HepG2 (cell line): ENCODE results near the gene KIF1B. TPM values are rescaled to one million over a fixed set of nuclear protein-coding genes. Genes with fewer than 3 reads are reported as not detected.
A peak's percentile ranks its signal among the peaks of the same experiment; 100 is the strongest.

Source experiments
- GLI4 ChIP-seq: sonication (generic); formaldehyde crosslinking; IDR thresholded peaks from 2 replicates; pipeline ENCODE4 v1.5.1; 2020; ENCODE audit warnings: missing genetic modification reagents, mild to moderate bottlenecking, moderate library complexity, borderline replicate concordance
- KLF12 ChIP-seq: sonication (generic); formaldehyde crosslinking; IDR thresholded peaks from 2 replicates; pipeline ENCODE4 v1.4.0; 2020; ENCODE audit warnings: missing genetic modification reagents, borderline replicate concordance
- NFKBIZ ChIP-seq: IDR thresholded peaks from 2 replicates; pipeline ENCODE4 v1.6.1; 2018; ENCODE audit warnings: missing genetic modification reagents, missing compliant biosample characterization
- ONECUT2 ChIP-seq: sonication (generic); formaldehyde crosslinking; IDR thresholded peaks from 2 replicates; pipeline ENCODE4 v1.4.0; 2020; ENCODE audit warnings: missing genetic modification reagents
- RBM22 ChIP-seq: fragments of 200-400 bp; formaldehyde crosslinking; optimal IDR thresholded peaks from 2 replicates; pipeline ENCODE3; 2017; ENCODE audit warnings: mild to moderate bottlenecking, low read length, moderate library complexity
- TBX2 ChIP-seq: sonication (generic); formaldehyde crosslinking; IDR thresholded peaks from 2 replicates; pipeline ENCODE4 v1.5.0; 2020; ENCODE audit warnings: missing genetic modification reagents, mild to moderate bottlenecking, borderline replicate concordance
- YEATS4 ChIP-seq: sonication (generic); formaldehyde crosslinking; IDR thresholded peaks from 2 replicates; pipeline ENCODE4 v1.4.0; 2020; ENCODE audit warnings: missing genetic modification reagents, borderline replicate concordance
- ZNF737 ChIP-seq: sonication (generic); formaldehyde crosslinking; IDR thresholded peaks from 2 replicates; pipeline ENCODE4 v1.5.0; 2020; ENCODE audit warnings: missing genetic modification reagents, mild to moderate bottlenecking, borderline replicate concordance
- ZSCAN22 ChIP-seq: sonication (generic); formaldehyde crosslinking; IDR thresholded peaks from 2 replicates; pipeline ENCODE4 v1.4.0; 2020; ENCODE audit warnings: mild to moderate bottlenecking, missing genetic modification reagents
- microRNA counts: library from miRNA; unstranded; fragments of <30 nt; microRNA quantifications from one replicate; lab custom pipeline; 2015
- microRNA-seq: library from miRNA; unstranded; fragments of <30 nt; microRNA quantifications from one replicate; pipeline ENCODE4, GENCODE V29; 2020
- polyA plus RNA-seq, 8 experiments: library from polyadenylated mRNA; depleted of rRNA in 3 of 8; stranded (reverse) in 7 of 8; unstranded in 1 of 8; fragments of >200 nt; fragmentation: Illumina TruSeq in 4 of 8; extraction: Trizol in 4 of 8; gene quantifications; 2 replicates each; pipeline versions ENCODE4 v1.2.1 to v1.2.3, GENCODE V29; 2011 to 2016; ENCODE audit warnings: low read depth in 4 of 8, missing spikeins in 1 of 8, mixed read lengths in 1 of 8; ENCODE audit not compliant: insufficient read depth in 1 of 8
- small RNA-seq, 3 experiments: library from RNA; depleted of rRNA; stranded (forward); fragments of <200 nt; gene quantifications; one replicate each; pipeline ENCODE3, GENCODE V24; 2012; ENCODE audit warnings: low read depth in 2 of 3, low replicate concordance in 1 of 3; ENCODE audit not compliant: insufficient read length in 3 of 3, insufficient read depth in 2 of 3
- total RNA-seq, 5 experiments: library from RNA; depleted of rRNA; stranded (reverse); fragments of >200 nt; fragmentation: Illumina TruSeq; extraction: Trizol; gene quantifications; 2 replicates each; pipeline ENCODE4 v1.2.3, GENCODE V29; 2016; ENCODE audit warnings: low read depth in 1 of 5
- TF ChIP-seq, protein P1 (sequence below): sonication (generic); formaldehyde crosslinking; IDR thresholded peaks from 2 replicates; pipeline ENCODE4 v1.4.0; 2020; ENCODE audit warnings: mild to moderate bottlenecking, missing genetic modification reagents, borderline replicate concordance

The KIF1B gene
- total and polyA plus RNA-seq, 2 of the 13 experiments (the other 11 are each of a cell fraction or from before 2014, with no cell fraction given): 26.7 to 32.5 TPM

DNA sequence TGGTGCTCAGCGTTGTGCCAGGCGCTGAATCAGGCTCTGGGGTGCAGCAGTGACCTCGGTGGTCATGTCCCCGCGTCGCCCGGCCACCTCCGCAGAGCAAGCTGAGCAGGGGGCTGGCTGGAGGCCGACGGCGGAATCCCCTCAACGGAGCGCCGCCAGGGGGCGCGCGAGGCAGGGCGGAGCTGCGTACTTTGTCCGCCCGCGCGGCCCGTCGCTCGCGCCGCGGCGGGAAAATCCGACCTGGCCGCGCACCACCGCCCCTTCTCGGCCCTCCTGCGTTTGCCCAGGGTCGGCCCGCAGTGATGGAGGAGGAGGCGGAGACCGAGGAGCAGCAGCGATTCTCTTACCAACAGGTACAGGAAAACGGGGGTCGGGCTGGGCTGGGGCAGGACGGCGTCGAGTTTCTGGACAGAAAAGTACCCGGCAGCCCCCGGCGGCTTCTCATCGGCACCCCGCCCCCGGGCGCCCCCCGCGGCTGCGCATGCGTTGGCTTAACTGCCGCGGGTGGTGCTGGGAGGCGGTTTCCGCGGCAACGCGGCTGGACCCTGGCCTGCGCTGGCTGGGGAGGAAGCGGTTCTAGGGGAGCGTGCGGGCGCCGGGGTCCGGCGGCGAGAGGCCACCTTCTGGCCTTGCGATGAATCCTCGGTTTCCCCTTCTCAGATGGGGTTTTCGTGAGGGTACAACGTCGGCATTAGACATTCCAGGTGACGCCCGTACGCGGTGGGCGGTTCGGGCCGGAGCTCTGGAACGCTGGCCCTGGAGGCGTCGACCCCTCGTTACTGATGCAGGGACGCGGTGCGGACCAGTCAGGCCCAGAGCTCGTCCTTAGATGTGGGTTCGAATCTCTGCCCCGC, 220.1 kb downstream of the KIF1B start, which contains the start of gene CENPS (continued):
- TF ChIP-seq GLI4 (CRISPR knock-in tag) (peak; percentile 93; the same call in 1 of the 2 replicates), NFKBIZ (CRISPR knock-in tag) (peak; percentile 9; the same call in 1 of the 2 replicates), YEATS4 (peak; percentile 90), TBX2 (CRISPR knock-in tag) (peak; percentile 92), KLF12 (CRISPR knock-in tag) (peak; percentile 77; the same call in 1 of the 2 replicates), ZSCAN22 (CRISPR knock-in tag) (no peak; the same call in 1 of the 2 replicates), ZNF737 (CRISPR knock-in tag) (no peak), RBM22 (no peak), ONECUT2 (CRISPR knock-in tag) (no peak; the same call in 1 of the 2 replicates)
- TF ChIP-seq, protein P1, sequence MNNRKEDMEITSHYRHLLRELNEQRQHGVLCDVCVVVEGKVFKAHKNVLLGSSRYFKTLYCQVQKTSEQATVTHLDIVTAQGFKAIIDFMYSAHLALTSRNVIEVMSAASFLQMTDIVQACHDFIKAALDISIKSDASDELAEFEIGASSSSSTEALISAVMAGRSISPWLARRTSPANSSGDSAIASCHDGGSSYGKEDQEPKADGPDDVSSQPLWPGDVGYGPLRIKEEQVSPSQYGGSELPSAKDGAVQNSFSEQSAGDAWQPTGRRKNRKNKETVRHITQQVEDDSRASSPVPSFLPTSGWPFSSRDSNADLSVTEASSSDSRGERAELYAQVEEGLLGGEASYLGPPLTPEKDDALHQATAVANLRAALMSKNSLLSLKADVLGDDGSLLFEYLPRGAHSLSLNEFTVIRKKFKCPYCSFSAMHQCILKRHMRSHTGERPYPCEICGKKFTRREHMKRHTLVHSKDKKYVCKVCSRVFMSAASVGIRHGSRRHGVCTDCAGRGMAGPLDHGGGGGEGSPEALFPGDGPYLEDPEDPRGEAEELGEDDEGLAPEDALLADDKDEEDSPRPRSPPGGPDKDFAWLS (CRISPR knock-in tag): peak; percentile 9; the same call in 1 of the 2 replicates

MicroRNAs encoded within 50 kb of the gene (microRNA counts, 767-probe panel; counts per million panel counts)
- not detected for microRNA hsa-miR-1273d (lab: Ali Mortazavi, UCI)

Small RNA genes lying within 50 kb of the gene (microRNA-seq; reads per million reads assigned to microRNA genes)
- not detected for gene MIR1273D

Small RNA genes lying within 50 kb of the gene (small RNA-seq; reads per million reads assigned to genes)
- gene MIR1273D (0 reads per million in 3 experiments), gene RNU6-37P (0 reads per million in 3 experiments), gene RNU6-828P (0 reads per million in 3 experiments)

Other genes starting within 250 kb of the KIF1B start
- 2.0 and 2.3 TPM in 2 replicates for gene RBP7, start 213.3 kb upstream of the KIF1B start, total RNA-seq (2016; rRNA removed; fragmentation: Illumina TruSeq; extraction: Trizol)
- gene RBP7, start 213.3 kb upstream of the KIF1B start, polyA plus RNA-seq (2011; rRNA removed): 1.6 and 2.0 TPM in 2 replicates
- gene UBE4B, start 177.6 kb upstream of the KIF1B start, total RNA-seq (2016; rRNA removed; fragmentation: Illumina TruSeq; extraction: Trizol): 24.8 and 32.0 TPM in 2 replicates
- gene UBE4B, start 177.6 kb upstream of the KIF1B start, polyA plus RNA-seq (2011; rRNA removed): 15.2 and 15.3 TPM in 2 replicates
- 210 and 242 TPM in 2 replicates for gene PGD, start 188.5 kb downstream of the KIF1B start, total RNA-seq (2016; rRNA removed; fragmentation: Illumina TruSeq; extraction: Trizol)
- gene PGD, start 188.5 kb downstream of the KIF1B start, polyA plus RNA-seq (2011; rRNA removed): 64.8 and 67.5 TPM in 2 replicates
- gene CENPS, start 219.9 kb downstream of the KIF1B start, total RNA-seq (2016; rRNA removed; fragmentation: Illumina TruSeq; extraction: Trizol): 22.0 and 24.9 TPM in 2 replicates
- gene CENPS, start 219.9 kb downstream of the KIF1B start, polyA plus RNA-seq (2011; rRNA removed): 2.9 and 3.3 TPM in 2 replicates
- gene CORT, start 239.5 kb downstream of the KIF1B start, total RNA-seq (2016; rRNA removed; fragmentation: Illumina TruSeq; extraction: Trizol): 0.62 TPM in 1 of 2 replicates, not detected in the other
- gene CORT, start 239.5 kb downstream of the KIF1B start, polyA plus RNA-seq (2011; rRNA removed): 0.08 and 0.11 TPM in 2 replicates